ENCODE results near the gene REPS2. TPM values are rescaled to one million over a fixed set of nuclear protein-coding genes. Genes with fewer than 3 reads are reported as not detected.
A peak's percentile ranks its signal among the peaks of the same experiment; 100 is the strongest.

Gene REPS2
- total RNA-seq: not detected

DNA sequence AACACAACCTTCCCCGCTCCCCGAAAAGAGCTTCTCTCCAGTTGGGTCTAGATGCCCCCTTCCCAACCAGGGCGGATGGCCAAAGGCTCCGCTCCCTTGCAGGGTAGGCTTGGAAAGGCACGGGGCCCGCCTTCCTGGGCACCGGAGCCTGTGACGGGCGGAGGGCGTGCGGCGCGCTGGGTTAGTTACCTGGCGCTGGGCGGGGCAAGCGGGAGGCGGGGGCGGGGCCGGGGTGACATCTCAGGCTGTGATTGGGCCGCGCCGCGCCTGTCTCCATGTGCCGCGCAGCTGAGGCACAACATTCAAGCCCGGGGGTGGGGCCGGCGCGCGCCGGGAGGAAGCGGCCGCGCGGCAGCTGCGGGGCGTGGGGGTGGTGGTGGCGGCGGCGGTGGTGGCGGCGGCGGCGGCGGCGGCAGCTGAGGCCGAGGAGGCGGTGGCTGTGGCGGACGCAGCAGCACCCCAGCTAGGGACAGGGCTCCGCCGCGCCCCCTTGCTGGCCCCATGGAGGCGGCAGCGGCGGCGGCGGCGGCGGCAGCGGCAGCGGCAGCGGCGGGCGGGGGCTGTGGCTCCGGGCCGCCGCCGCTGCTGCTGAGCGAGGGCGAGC is at the start of gene REPS2:
REPS2 (plus strand) TSS at position 298 of the 604 bp plus-strand sequence; CDS start at position 502, 204 bp downstream.
- peaks cover 3% of the 10 kb centered on the region for H3K4me1 Mint-ChIP-seq
- peak within 1 kb of the TSS; percentile 11 for H3K27ac Mint-ChIP-seq
- no peaks in the 10 kb centered on the region for H3K36me3 Mint-ChIP-seq (ENCODE audit: low read depth)
- H3K9me3 Mint-ChIP-seq: no peaks in the 10 kb centered on the region
- ChIA-PET CTCF (no interaction called here), POLR2A (no interaction called here)
- H3K4me3 Mint-ChIP-seq: peak within 1 kb of the TSS; percentile 64
- H3K27me3 Mint-ChIP-seq: peaks cover 23% of the 10 kb centered on the region
- peak; percentile 73 for DNase-seq

DNA sequence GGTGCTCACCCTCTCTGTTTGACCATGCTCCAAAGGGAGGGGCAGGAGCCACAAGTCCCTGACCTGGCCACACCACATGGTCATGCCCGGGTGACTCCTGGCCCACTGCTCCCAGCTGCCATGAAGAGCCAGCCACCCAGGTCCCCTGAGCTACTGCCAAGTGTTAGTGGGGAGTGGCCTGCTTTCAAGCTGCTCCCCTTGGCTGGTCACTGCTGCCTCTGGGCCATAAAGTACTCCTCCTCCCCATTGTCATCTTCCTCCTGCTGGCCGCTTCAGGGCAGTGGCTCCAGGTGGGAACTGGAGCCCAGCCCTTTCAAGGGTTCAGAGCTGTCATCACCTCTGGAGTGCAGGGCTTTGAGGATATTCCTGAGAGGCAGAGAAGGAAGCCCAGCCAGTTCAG is 49.0 kb upstream of the REPS2 start:
- peaks cover 6% of the 10 kb centered on the region for H3K4me1 Mint-ChIP-seq
- no peaks in the 10 kb centered on the region for H3K36me3 Mint-ChIP-seq (ENCODE audit: low read depth)
- POLR2A ChIA-PET: no interaction called here
- no peaks in the 10 kb centered on the region for H3K9me3 Mint-ChIP-seq
- H3K27me3 Mint-ChIP-seq: peaks cover 5% of the 10 kb centered on the region
- H3K4me3 Mint-ChIP-seq: no peak overlapping the region
- CTCF ChIA-PET: no interaction called here
- DNase-seq: no peak
- no peak overlapping the region for H3K27ac Mint-ChIP-seq

- Mint-ChIP-seq H3K27me3 (peaks cover 7% of the 10 kb centered on the region), H3K36me3 (ENCODE audit: low read depth) (no peaks in the 10 kb centered on the region), H3K9me3 (no peaks in the 10 kb centered on the region), H3K4me1 (no peaks in the 10 kb centered on the region), H3K27ac (no peak overlapping the region), H3K4me3 (no peak overlapping the region)
- CTCF ChIA-PET: interaction anchor here (0.6 to 0.8 kb wide), 3 partner anchors 11 to 295 kb away, joined by 3 to 6 read pairs (median 3); no protein-coding TSS in a partner anchor
- DNase-seq: no peak
- POLR2A ChIA-PET: interaction anchor here (0.7 kb wide), 1 partner anchor 1263 kb away, joined by 4 read pairs; no protein-coding TSS in a partner anchor
Measured at GRCh38 chrX:16903274-16904022, 43.0 kb upstream of the REPS2 start.

DNA sequence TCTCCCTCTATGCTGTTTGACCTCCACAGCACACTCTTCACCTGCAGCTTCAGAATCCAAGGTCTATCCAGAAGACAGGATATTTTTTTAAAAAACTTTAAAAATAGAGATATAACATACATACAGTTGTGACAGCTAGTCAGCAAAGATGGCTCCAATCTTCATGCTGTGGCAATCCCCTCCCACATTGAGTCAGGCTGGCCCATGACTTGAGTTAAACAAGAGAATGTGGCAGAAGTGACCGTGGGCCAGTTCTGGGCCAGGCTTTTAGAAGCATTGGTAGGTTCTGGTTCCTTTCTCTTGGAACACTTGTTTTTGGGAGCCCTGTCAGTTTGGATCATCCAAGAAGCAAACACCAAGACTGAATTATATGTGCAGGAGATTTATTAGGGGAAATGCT is 36.1 kb upstream of the REPS2 start:
- Mint-ChIP-seq H3K27me3 (peaks cover 5% of the 10 kb centered on the region), H3K4me1 (no peaks in the 10 kb centered on the region), H3K27ac (no peak overlapping the region), H3K9me3 (no peaks in the 10 kb centered on the region), H3K36me3 (ENCODE audit: low read depth) (no peaks in the 10 kb centered on the region), H3K4me3 (no peak overlapping the region)
- DNase-seq: no peak
- POLR2A ChIA-PET: no interaction called here
- CTCF ChIA-PET: no interaction called here

- no peak for DNase-seq
- no peaks in the 10 kb centered on the region for H3K36me3 Mint-ChIP-seq (ENCODE audit: low read depth)
- no peaks in the 10 kb centered on the region for H3K4me1 Mint-ChIP-seq
- H3K27ac Mint-ChIP-seq: no peak overlapping the region
- ChIA-PET POLR2A (no interaction called here), CTCF (no interaction called here)
- H3K27me3 Mint-ChIP-seq: no peaks in the 10 kb centered on the region
- no peak overlapping the region for H3K4me3 Mint-ChIP-seq
- no peaks in the 10 kb centered on the region for H3K9me3 Mint-ChIP-seq
Measured at GRCh38 chrX:16914058-16914457, 32.4 kb upstream of the REPS2 start.

DNA sequence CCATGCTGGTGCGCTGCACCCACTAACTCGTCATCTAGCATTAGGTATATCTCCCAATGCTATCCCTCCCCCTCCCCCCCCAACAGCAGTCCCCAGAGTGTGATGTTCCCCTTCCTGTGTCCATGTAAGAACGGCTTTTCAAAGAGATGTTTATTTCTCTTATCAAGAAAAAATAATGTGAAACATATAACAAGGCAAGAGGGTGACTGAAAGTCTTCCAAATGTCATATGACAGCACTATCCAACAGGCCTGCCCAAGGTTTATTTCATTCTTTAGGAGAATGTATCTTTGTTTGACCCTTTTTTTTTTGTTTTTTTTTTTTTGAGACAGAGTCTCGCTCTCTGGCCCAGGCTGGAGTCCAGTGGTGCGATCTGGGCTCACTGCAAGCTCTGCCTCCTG is 29.9 kb upstream of the REPS2 start:
- Mint-ChIP-seq H3K4me3 (no peak overlapping the region), H3K27me3 (peaks cover 2% of the 10 kb centered on the region), H3K36me3 (ENCODE audit: low read depth) (no peaks in the 10 kb centered on the region), H3K9me3 (no peaks in the 10 kb centered on the region), H3K4me1 (no peaks in the 10 kb centered on the region), H3K27ac (no peak overlapping the region)
- ChIA-PET CTCF (no interaction called here), POLR2A (no interaction called here)
- DNase-seq: no peak

DNA sequence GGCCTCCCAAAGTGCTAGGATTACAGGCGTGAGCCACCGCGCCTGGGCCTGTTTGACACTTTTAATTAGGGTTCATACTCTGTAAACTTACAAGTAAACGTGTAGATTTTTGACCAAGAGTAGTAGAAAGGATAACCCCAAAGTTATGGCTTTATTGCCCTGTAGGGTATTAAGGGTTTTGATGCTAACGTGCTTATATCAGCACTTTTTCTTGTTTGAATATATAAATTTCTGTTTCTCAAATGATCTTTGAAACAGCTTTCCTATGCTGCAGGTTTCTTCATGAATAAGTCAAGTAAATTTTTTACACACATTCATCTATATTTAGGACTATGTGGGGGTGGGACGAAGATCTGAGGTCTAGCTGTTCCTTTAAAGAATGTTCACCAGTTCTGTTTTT is 29.3 kb upstream of the REPS2 start:
- ChIA-PET POLR2A (no interaction called here), CTCF (no interaction called here)
- no peak overlapping the region for H3K4me3 Mint-ChIP-seq
- no peak for DNase-seq
- no peaks in the 10 kb centered on the region for H3K4me1 Mint-ChIP-seq
- no peaks in the 10 kb centered on the region for H3K9me3 Mint-ChIP-seq
- H3K36me3 Mint-ChIP-seq (ENCODE audit: low read depth): no peaks in the 10 kb centered on the region
- H3K27me3 Mint-ChIP-seq: peaks cover 3% of the 10 kb centered on the region
- no peak overlapping the region for H3K27ac Mint-ChIP-seq

- H3K4me1 Mint-ChIP-seq: no peaks in the 10 kb centered on the region
- peaks cover 3% of the 10 kb centered on the region for H3K27me3 Mint-ChIP-seq
- H3K4me3 Mint-ChIP-seq: no peak overlapping the region
- H3K9me3 Mint-ChIP-seq: no peaks in the 10 kb centered on the region
- ChIA-PET POLR2A (no interaction called here), CTCF (no interaction called here)
- no peaks in the 10 kb centered on the region for H3K36me3 Mint-ChIP-seq (ENCODE audit: low read depth)
- DNase-seq: no peak
- no peak overlapping the region for H3K27ac Mint-ChIP-seq
Measured at GRCh38 chrX:16918979-16919378, 27.5 kb upstream of the REPS2 start.

GRCh38 chrX:16920075-16920474 is 26.4 kb upstream of the REPS2 start:
- no peak for DNase-seq
- ChIA-PET CTCF (no interaction called here), POLR2A (no interaction called here)
- no peaks in the 10 kb centered on the region for H3K9me3 Mint-ChIP-seq
- H3K27ac Mint-ChIP-seq: no peak overlapping the region
- H3K36me3 Mint-ChIP-seq (ENCODE audit: low read depth): no peaks in the 10 kb centered on the region
- H3K27me3 Mint-ChIP-seq: peaks cover 3% of the 10 kb centered on the region
- H3K4me1 Mint-ChIP-seq: no peaks in the 10 kb centered on the region
- H3K4me3 Mint-ChIP-seq: no peak overlapping the region

GRCh38 chrX:16923157-16923556 is 23.3 kb upstream of the REPS2 start:
- DNase-seq: no peak
- POLR2A ChIA-PET: no interaction called here
- Mint-ChIP-seq H3K4me3 (no peak overlapping the region), H3K27ac (no peak overlapping the region), H3K9me3 (no peaks in the 10 kb centered on the region), H3K27me3 (peaks cover 3% of the 10 kb centered on the region), H3K36me3 (ENCODE audit: low read depth) (no peaks in the 10 kb centered on the region), H3K4me1 (no peaks in the 10 kb centered on the region)
- CTCF ChIA-PET: no interaction called here

- peaks cover 3% of the 10 kb centered on the region for H3K27me3 Mint-ChIP-seq
- no peak overlapping the region for H3K4me3 Mint-ChIP-seq
- CTCF ChIA-PET: no interaction called here
- no peaks in the 10 kb centered on the region for H3K36me3 Mint-ChIP-seq (ENCODE audit: low read depth)
- POLR2A ChIA-PET: no interaction called here
- no peaks in the 10 kb centered on the region for H3K9me3 Mint-ChIP-seq
- no peak for DNase-seq
- H3K27ac Mint-ChIP-seq: no peak overlapping the region
- no peaks in the 10 kb centered on the region for H3K4me1 Mint-ChIP-seq
Measured at GRCh38 chrX:16924631-16925480, 21.6 kb upstream of the REPS2 start.

- Mint-ChIP-seq H3K27ac (no peak overlapping the region), H3K36me3 (ENCODE audit: low read depth) (no peaks in the 10 kb centered on the region), H3K4me3 (no peak overlapping the region), H3K4me1 (no peaks in the 10 kb centered on the region), H3K27me3 (peaks cover 1% of the 10 kb centered on the region), H3K9me3 (no peaks in the 10 kb centered on the region)
- CTCF ChIA-PET: no interaction called here
- POLR2A ChIA-PET: no interaction called here
- no peak for DNase-seq
Measured at GRCh38 chrX:16930392-16930791, 16.1 kb upstream of the REPS2 start.

DNA sequence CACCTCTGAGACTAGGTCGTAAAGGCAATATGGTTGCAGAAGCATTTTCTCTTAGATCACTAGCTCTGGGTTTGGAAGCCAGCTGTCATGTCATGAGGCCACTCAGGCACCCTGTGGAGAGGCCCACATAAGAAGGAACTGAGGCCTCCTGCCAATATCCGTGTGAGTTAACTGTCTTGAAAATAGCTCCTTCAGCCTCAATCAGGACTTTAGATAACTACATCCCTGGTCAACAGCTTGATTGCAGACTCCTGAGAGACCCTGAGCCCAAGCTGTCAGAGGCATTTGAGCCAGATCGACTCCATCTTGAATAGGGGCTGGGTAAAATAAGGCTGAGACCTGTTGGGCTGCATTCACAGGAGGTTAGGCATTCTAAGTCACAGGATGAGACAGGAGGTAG is 15.1 kb upstream of the REPS2 start:
- H3K36me3 Mint-ChIP-seq (ENCODE audit: low read depth): no peaks in the 10 kb centered on the region
- H3K27ac Mint-ChIP-seq: no peak overlapping the region

More for the DNA sequence above, 15.1 kb upstream of the REPS2 start:
- ChIA-PET POLR2A (no interaction called here), CTCF (no interaction called here)
- H3K9me3 Mint-ChIP-seq: no peaks in the 10 kb centered on the region
- no peaks in the 10 kb centered on the region for H3K4me1 Mint-ChIP-seq
- H3K4me3 Mint-ChIP-seq: no peak overlapping the region
- DNase-seq: no peak
- H3K27me3 Mint-ChIP-seq: peaks cover 1% of the 10 kb centered on the region
